ENCODE data around the gene CCR9.

DNA sequence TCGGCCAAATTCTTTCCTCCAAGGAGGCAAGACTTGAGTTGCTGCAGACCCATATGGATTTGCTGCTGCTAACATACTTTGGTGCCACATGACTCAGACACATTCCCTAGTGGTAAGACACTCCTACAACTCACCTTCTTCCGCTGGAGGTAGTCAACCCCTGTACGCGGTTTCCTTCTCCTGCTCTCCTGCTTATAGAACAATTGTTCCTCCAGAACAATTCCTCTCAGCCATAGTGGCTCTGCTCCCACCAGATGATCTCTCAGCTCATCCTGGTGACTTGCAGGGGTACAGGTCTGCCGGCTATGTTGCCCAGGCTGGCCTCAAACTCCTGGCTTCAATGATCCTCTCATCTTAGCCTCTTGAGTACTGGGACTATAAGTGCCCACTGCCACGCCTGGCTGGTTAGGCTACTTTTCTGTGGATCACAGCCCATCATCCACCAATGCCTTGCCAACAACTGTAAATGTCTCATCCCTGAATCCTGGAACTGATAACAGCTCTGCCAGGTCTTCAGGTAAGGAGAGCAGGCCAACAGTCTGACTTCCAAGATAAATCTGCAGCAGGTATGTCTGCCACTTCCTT lies 54.5 kb downstream of the CCR9 start:
- no peak for TF ChIP-seq GATA2 (IDR thresholded peaks at IDR 0.05; ENCODE audit: low read depth, low read length)
- no peak for TF ChIP-seq GATA3 (IDR thresholded peaks at IDR 0.05; ENCODE audit: low read depth, low read length)

Data from SH-SY5Y (cell line).